IMR-90 (cell line): ENCODE results near the gene SPPL2B. TPM values are rescaled to one million over a fixed set of nuclear protein-coding genes. Genes with fewer than 3 reads are reported as not detected.

ENCODE experiments used
- ATAC-seq: fragments of 200-7000 bp; cut with Tn5 transposase; 2 replicates; pipeline ENCODE4 v1.9.1; 2020; ENCODE audit warnings: low read depth, mild to moderate bottlenecking, moderate library complexity
- BruUV-seq: library from RNA; stranded (reverse); fragments of 400-500 nt; replicated peaks from 2 replicates; lab custom pipeline; 2021; lab: Mats Ljungman, UMichigan
- CTCF ChIA-PET: fragments of 300-600 bp; formaldehyde crosslinking; extraction: SDS; loops from one replicate; lab custom pipeline; 2021; ENCODE audit warnings: antibody characterized with exemption; lab: Yijun Ruan, JAX
- POLR2A ChIA-PET: fragments of 300-600 bp; sonication (Branson Sonifier 250); formaldehyde crosslinking; loops from one replicate; lab custom pipeline; 2022; ENCODE audit warnings: antibody characterized with exemption; ENCODE audit not compliant: unreplicated experiment; lab: Charles Lee
- DNase-seq: peaks from one replicate; pipeline ENCODE4 v3.0.0; 2013
- H2AFZ ChIP-seq: replicated peaks from 2 replicates; pipeline ENCODE3; 2013; ENCODE audit warnings: low read length, mild to moderate bottlenecking; ENCODE audit not compliant: poor library complexity
- H2AK5ac ChIP-seq: 2 replicates; pipeline ENCODE4 v1.6.1; 2013; ENCODE audit warnings: low read depth, low read length, inconsistent platforms
- H2AK9ac ChIP-seq: replicated peaks from 2 replicates; pipeline ENCODE3; 2013; ENCODE audit warnings: mild to moderate bottlenecking, low read depth, low read length, moderate library complexity; ENCODE audit not compliant: poor library complexity
- H2BK120ac ChIP-seq: 2 replicates; pipeline ENCODE4 v1.6.1; 2013; ENCODE audit warnings: low read depth, low read length, inconsistent platforms
- H2BK15ac ChIP-seq: 3 replicates; pipeline ENCODE4 v1.6.1; 2013; ENCODE audit warnings: low read depth, low read length, inconsistent platforms
- H2BK20ac ChIP-seq: 2 replicates; pipeline ENCODE4 v1.6.1; 2013; ENCODE audit warnings: low read depth, mild to moderate bottlenecking, inconsistent platforms, low read length, moderate library complexity
- H2BK5ac ChIP-seq: 2 replicates; pipeline ENCODE4 v1.6.1; 2013; ENCODE audit warnings: mild to moderate bottlenecking, low read depth, low read length, inconsistent platforms; ENCODE audit not compliant: poor library complexity, severe bottlenecking
- H3K14ac ChIP-seq: replicated peaks from 2 replicates; pipeline ENCODE4 v1.6.1; 2013; ENCODE audit warnings: low read depth, low read length, inconsistent platforms
- H3K18ac ChIP-seq: 2 replicates; pipeline ENCODE4 v1.6.1; 2013; ENCODE audit warnings: low read depth, low read length, control low read depth
- H3K23ac ChIP-seq: 2 replicates; pipeline ENCODE4 v1.6.1; 2013; ENCODE audit warnings: low read depth, low read length, inconsistent platforms
- H3K27ac ChIP-seq: 2 replicates; pipeline ENCODE4 v1.5.1; 2013; ENCODE audit warnings: mild to moderate bottlenecking, control low read depth, low read length; ENCODE audit not compliant: insufficient read depth
- H3K27me3 ChIP-seq: 2 replicates; pipeline ENCODE4 v1.6.1; 2013; ENCODE audit warnings: low read length; ENCODE audit not compliant: control insufficient read depth, insufficient read depth
- H3K36me3 ChIP-seq: 2 replicates; pipeline ENCODE4 v1.6.1; 2013; ENCODE audit warnings: low read length, mixed read lengths; ENCODE audit not compliant: control insufficient read depth, insufficient read depth
- H3K4ac ChIP-seq: 2 replicates; pipeline ENCODE4 v1.6.1; 2013; ENCODE audit warnings: low read depth, low read length, inconsistent platforms
- H3K4me1 ChIP-seq: 2 replicates; pipeline ENCODE4 v1.6.1; 2013; ENCODE audit warnings: low read length, mixed read lengths; ENCODE audit not compliant: control insufficient read depth, insufficient read depth
- H3K4me2 ChIP-seq: 2 replicates; pipeline ENCODE4 v1.6.1; 2013; ENCODE audit warnings: low read depth, mild to moderate bottlenecking, control low read depth, low read length, moderate library complexity
- H3K4me3 ChIP-seq: 2 replicates; pipeline ENCODE4 v1.5.1; 2013; ENCODE audit warnings: low read depth, mild to moderate bottlenecking, control low read depth, low read length, moderate library complexity; ENCODE audit not compliant: insufficient read depth
- H3K56ac ChIP-seq: 2 replicates; pipeline ENCODE4 v1.6.1; 2013; ENCODE audit warnings: low read length, inconsistent platforms; ENCODE audit not compliant: insufficient read depth; ENCODE audit errors: extremely low read depth
- H3K79me1 ChIP-seq, 2 experiments: 2 replicates each; pipeline ENCODE4 v1.6.1; 2013; ENCODE audit warnings: low read length in 2 of 2, inconsistent platforms in 1 of 2, low read depth in 1 of 2
- H3K9ac ChIP-seq: 2 replicates; pipeline ENCODE4 v1.6.1; 2013; ENCODE audit warnings: low read depth, low read length, control low read depth
- H3K9me1 ChIP-seq: 2 replicates; pipeline ENCODE4 v1.6.1; 2013; ENCODE audit warnings: low read length, inconsistent platforms; ENCODE audit not compliant: insufficient read depth
- H3K9me3 ChIP-seq: 2 replicates; pipeline ENCODE4 v1.6.1; 2013; ENCODE audit warnings: low read length; ENCODE audit not compliant: control insufficient read depth, insufficient read depth
- H4K20me1 ChIP-seq: 2 replicates; pipeline ENCODE4 v1.6.1; 2013; ENCODE audit warnings: low read length, inconsistent platforms; ENCODE audit not compliant: insufficient read depth
- H4K5ac ChIP-seq: 2 replicates; pipeline ENCODE4 v1.6.1; 2013; ENCODE audit warnings: mild to moderate bottlenecking, low read depth, low read length, control low read depth
- H4K8ac ChIP-seq, 2 experiments: 2 replicates each; pipeline ENCODE4 v1.6.1; 2013; ENCODE audit warnings: low read depth in 2 of 2, low read length in 2 of 2, control low read depth in 1 of 2, inconsistent platforms in 1 of 2
- H4K91ac ChIP-seq: 2 replicates; pipeline ENCODE4 v1.6.1; 2013; ENCODE audit warnings: low read depth, low read length, inconsistent platforms; ENCODE audit not compliant: insufficient read depth
- CEBPB ChIP-seq: IDR thresholded peaks from 2 replicates; pipeline ENCODE4 v1.6.1; 2012; ENCODE audit warnings: low read depth, low read length, improper control_type of control experiment
- CHD1 ChIP-seq: IDR thresholded peaks from 2 replicates; pipeline ENCODE4 v1.6.1; 2012; ENCODE audit warnings: low read depth, low read length, improper control_type of control experiment
- FOS ChIP-seq: fragments of 150-350 bp; IDR thresholded peaks from 2 replicates; pipeline ENCODE4 v1.6.1; 2016; ENCODE audit warnings: low read depth, low read length
- MAFK ChIP-seq: IDR thresholded peaks from 2 replicates; pipeline ENCODE4 v1.6.1; 2012; ENCODE audit warnings: low read depth, low read length, improper control_type of control experiment
- MAZ ChIP-seq: IDR thresholded peaks from 2 replicates; pipeline ENCODE4 v1.6.1; 2012; ENCODE audit warnings: low read depth, mild to moderate bottlenecking, low read length, improper control_type of control experiment, moderate library complexity, borderline replicate concordance
- MXI1 ChIP-seq: IDR thresholded peaks from 2 replicates; pipeline ENCODE4 v1.6.1; 2012; ENCODE audit warnings: low read depth, mild to moderate bottlenecking, low read length, moderate library complexity, borderline replicate concordance
- NFE2L2 ChIP-seq: fragments of 150-350 bp; IDR thresholded peaks from 2 replicates; pipeline ENCODE4 v1.6.1; 2016; ENCODE audit warnings: low read depth, mild to moderate bottlenecking, low read length
- POLR2A ChIP-seq: IDR thresholded peaks from 2 replicates; pipeline ENCODE4 v1.6.1; 2012; ENCODE audit warnings: mild to moderate bottlenecking, low read depth, low read length
- RAD21 ChIP-seq: IDR thresholded peaks from 2 replicates; pipeline ENCODE4 v1.6.1; 2012; ENCODE audit warnings: low read length, improper control_type of control experiment
- RCOR1 ChIP-seq: IDR thresholded peaks from 2 replicates; pipeline ENCODE4 v1.6.1; 2012; ENCODE audit warnings: mild to moderate bottlenecking, low read length, improper control_type of control experiment; ENCODE audit not compliant: insufficient replicate concordance
- RFX5 ChIP-seq: IDR thresholded peaks from 2 replicates; pipeline ENCODE4 v1.8.0; 2012; ENCODE audit warnings: low read depth, mild to moderate bottlenecking, low read length, moderate library complexity
- SMC3 ChIP-seq: fragments of 150-350 bp; IDR thresholded peaks from 2 replicates; pipeline ENCODE4 v1.6.1; 2016; ENCODE audit warnings: low read depth, mild to moderate bottlenecking, antibody characterized with exemption, low read length, moderate library complexity
- WGBS, 2 experiments: methylation state at CpG; one replicate each; pipeline versions ENCODE4 v1.1.5 to v1.1.7; 2013; ENCODE audit warnings: missing lambda C conversion rate in 2 of 2; ENCODE audit not compliant: insufficient read length in 1 of 2; ENCODE audit errors: extremely low coverage in 2 of 2; 5-methylcytosine and 5-hydroxymethylcytosine counted together
- dilution Hi-C: fragments of 300-500 bp; cut with HindIII; formaldehyde crosslinking; loops from one replicate; pipeline ENCODE4 v1.14.3; 2018; ENCODE audit warnings: low sequenced_read_pairs; ENCODE audit not compliant: unreplicated experiment
- in situ Hi-C: fragments of 300-500 bp; cut with MboI; formaldehyde crosslinking; loops from 3 replicates; pipeline ENCODE4 v1.14.3; 2019; ENCODE audit warnings: low sequenced_read_pairs, inconsistent platforms, mixed read lengths
- intact Hi-C: fragments of 100-400 bp; cut with micrococcal nuclease; formaldehyde crosslinking; loops from 2 replicates; pipeline ENCODE4 v1.10.0; 2022
- polyA plus RNA-seq, 3 experiments: library from polyadenylated mRNA; depleted of rRNA; stranded (reverse); fragments of >200 nt; gene quantifications; 2 replicates each; pipeline ENCODE4 v1.2.3, GENCODE V29; 2012; ENCODE audit warnings: low replicate concordance in 1 of 3
- total RNA-seq: library from RNA; depleted of rRNA; stranded (reverse); fragments of >200 nt; gene quantifications from 2 replicates; pipeline ENCODE4 v1.2.3, GENCODE V29; 2012
- TF ChIP-seq, protein P1 (sequence below): fragments of 150-350 bp; IDR thresholded peaks from 2 replicates; pipeline ENCODE4 v1.6.1; 2017; ENCODE audit warnings: mild to moderate bottlenecking, antibody characterized with exemption, low read length, low read depth
- TF ChIP-seq, protein P2 (sequence below): conservative IDR thresholded peaks from 2 replicates; pipeline ENCODE4 v1.5.1; 2012; ENCODE audit warnings: mild to moderate bottlenecking, low read depth, low read length, improper control_type of control experiment
- TF ChIP-seq, protein P3 (sequence below): fragments of 150-350 bp; IDR thresholded peaks from 2 replicates; pipeline ENCODE4 v1.6.1; 2016; ENCODE audit warnings: low read depth, mild to moderate bottlenecking, low read length, moderate library complexity, borderline replicate concordance

Gene SPPL2B
- total and polyA plus RNA-seq, 2 of the 4 experiments (the other 2 are of a cell fraction), result 3.4 to 45.7 TPM

DNA sequence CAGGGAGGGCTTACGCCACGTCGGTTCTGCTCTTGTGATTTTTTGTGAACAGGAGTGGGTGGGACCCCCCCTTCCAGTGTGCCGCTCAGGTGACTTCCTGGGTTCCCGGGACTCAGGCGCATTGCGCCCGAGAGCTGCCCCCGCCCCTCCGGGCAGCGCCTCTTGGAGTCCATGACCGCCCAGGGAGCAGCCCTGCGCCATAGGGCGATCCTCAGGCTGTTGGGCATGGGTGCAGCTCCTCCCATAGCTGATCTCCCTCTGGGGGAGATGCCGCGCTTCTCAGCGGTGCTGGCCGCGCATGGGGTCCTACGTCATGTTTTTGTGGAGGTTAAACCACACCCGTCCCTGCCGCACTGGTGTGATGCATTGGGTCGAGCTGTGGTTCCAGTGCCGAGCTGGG, 23.6 kb downstream of the SPPL2B start:
- Histone ChIP-seq H3K4me3 (no peak overlapping the region), H3K79me1 (no peaks in the 10 kb centered on the region), H4K5ac (no peak overlapping the region), H3K9me1 (no peaks in the 10 kb centered on the region), H3K14ac (no peak overlapping the region), H3K27me3 (no peaks in the 10 kb centered on the region), H4K8ac (no peak overlapping the region), H3K4me1 (no peaks in the 10 kb centered on the region), H3K36me3 (peaks cover 36% of the 10 kb centered on the region), H3K27ac (no peak overlapping the region), H2BK20ac (no peak overlapping the region), H2AK5ac (no peak overlapping the region), H2BK5ac (no peak overlapping the region), H2BK15ac (no peak overlapping the region), H3K4me2 (no peak overlapping the region), H3K18ac (no peak overlapping the region), H2AK9ac (no peak overlapping the region), H2AFZ (no peak overlapping the region), H3K9ac (no peak overlapping the region), H4K91ac (no peak overlapping the region), H4K20me1 (no peaks in the 10 kb centered on the region), H3K56ac (no peak overlapping the region), H2BK120ac (no peak overlapping the region), H3K4ac (no peak overlapping the region), H3K9me3 (no peaks in the 10 kb centered on the region), H3K23ac (no peak overlapping the region)
- WGBS, 2 experiments, result 98% methylated on average over 10 of the region's 24 CpGs; no CpG with 5 or more reads in 1 of the 2 experiments
- dilution Hi-C loops, result no loop called here
- in situ Hi-C loops, result no loop called here
- CTCF ChIA-PET, result no interaction called here
- no TSS peak for BruUV-seq
- ATAC-seq (no peak), DNase-seq (no peak)
- intact Hi-C loops, result no loop called here
- TF ChIP-seq NFE2L2 (no peak), MAFK (no peak), RFX5 (no peak), POLR2A (no peak), RCOR1 (no peak), RAD21 (no peak), MXI1 (no peak), CHD1 (no peak), FOS (no peak), MAZ (no peak), CEBPB (no peak), SMC3 (no peak)
- TF ChIP-seq, protein P1, sequence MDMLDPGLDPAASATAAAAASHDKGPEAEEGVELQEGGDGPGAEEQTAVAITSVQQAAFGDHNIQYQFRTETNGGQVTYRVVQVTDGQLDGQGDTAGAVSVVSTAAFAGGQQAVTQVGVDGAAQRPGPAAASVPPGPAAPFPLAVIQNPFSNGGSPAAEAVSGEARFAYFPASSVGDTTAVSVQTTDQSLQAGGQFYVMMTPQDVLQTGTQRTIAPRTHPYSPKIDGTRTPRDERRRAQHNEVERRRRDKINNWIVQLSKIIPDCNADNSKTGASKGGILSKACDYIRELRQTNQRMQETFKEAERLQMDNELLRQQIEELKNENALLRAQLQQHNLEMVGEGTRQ, result no peak
- TF ChIP-seq, protein P2, sequence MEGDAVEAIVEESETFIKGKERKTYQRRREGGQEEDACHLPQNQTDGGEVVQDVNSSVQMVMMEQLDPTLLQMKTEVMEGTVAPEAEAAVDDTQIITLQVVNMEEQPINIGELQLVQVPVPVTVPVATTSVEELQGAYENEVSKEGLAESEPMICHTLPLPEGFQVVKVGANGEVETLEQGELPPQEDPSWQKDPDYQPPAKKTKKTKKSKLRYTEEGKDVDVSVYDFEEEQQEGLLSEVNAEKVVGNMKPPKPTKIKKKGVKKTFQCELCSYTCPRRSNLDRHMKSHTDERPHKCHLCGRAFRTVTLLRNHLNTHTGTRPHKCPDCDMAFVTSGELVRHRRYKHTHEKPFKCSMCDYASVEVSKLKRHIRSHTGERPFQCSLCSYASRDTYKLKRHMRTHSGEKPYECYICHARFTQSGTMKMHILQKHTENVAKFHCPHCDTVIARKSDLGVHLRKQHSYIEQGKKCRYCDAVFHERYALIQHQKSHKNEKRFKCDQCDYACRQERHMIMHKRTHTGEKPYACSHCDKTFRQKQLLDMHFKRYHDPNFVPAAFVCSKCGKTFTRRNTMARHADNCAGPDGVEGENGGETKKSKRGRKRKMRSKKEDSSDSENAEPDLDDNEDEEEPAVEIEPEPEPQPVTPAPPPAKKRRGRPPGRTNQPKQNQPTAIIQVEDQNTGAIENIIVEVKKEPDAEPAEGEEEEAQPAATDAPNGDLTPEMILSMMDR, result no peak
- TF ChIP-seq, protein P3, sequence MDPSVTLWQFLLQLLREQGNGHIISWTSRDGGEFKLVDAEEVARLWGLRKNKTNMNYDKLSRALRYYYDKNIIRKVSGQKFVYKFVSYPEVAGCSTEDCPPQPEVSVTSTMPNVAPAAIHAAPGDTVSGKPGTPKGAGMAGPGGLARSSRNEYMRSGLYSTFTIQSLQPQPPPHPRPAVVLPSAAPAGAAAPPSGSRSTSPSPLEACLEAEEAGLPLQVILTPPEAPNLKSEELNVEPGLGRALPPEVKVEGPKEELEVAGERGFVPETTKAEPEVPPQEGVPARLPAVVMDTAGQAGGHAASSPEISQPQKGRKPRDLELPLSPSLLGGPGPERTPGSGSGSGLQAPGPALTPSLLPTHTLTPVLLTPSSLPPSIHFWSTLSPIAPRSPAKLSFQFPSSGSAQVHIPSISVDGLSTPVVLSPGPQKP, result no peak
- POLR2A ChIA-PET, result no interaction called here
